H9 (cell line): Measurements from ENCODE around the gene UGT1A3. TPM values are rescaled to one million over a fixed set of nuclear protein-coding genes. Genes with fewer than 3 reads are reported as not detected.

ENCODE experiments used
- DNase-seq: peaks from one replicate; pipeline ENCODE4 v3.0.0-alpha.2; 2017
- H2AFZ ChIP-seq: one replicate; pipeline ENCODE4 v1.6.1; 2013; ENCODE audit warnings: mild to moderate bottlenecking, low read length, control low read depth, moderate library complexity
- H2AK5ac ChIP-seq: 2 replicates; pipeline ENCODE4 v1.6.1; 2013; ENCODE audit warnings: low read length, control low read depth, mixed read lengths; ENCODE audit not compliant: insufficient read length
- H2BK120ac ChIP-seq: one replicate; pipeline ENCODE4 v1.6.1; 2013; ENCODE audit warnings: low read depth, mild to moderate bottlenecking, low read length, control low read depth, inconsistent platforms; ENCODE audit not compliant: poor library complexity, severe bottlenecking
- H2BK12ac ChIP-seq: 2 replicates; pipeline ENCODE4 v1.6.1; 2013; ENCODE audit warnings: low read length, control low read depth, mixed read lengths, low read depth; ENCODE audit not compliant: insufficient read length
- H2BK15ac ChIP-seq: 2 replicates; pipeline ENCODE4 v1.6.1; 2013; ENCODE audit warnings: low read depth, low read length, control low read depth
- H2BK20ac ChIP-seq: one replicate; pipeline ENCODE4 v1.6.1; 2013; ENCODE audit warnings: low read depth, mild to moderate bottlenecking, low read length, control low read depth, inconsistent platforms; ENCODE audit not compliant: poor library complexity, severe bottlenecking
- H2BK5ac ChIP-seq: 2 replicates; pipeline ENCODE4 v1.6.1; 2013; ENCODE audit warnings: low read length, control low read depth, mixed read lengths; ENCODE audit not compliant: insufficient read length
- H3K14ac ChIP-seq: 2 replicates; pipeline ENCODE4 v1.6.1; 2013; ENCODE audit warnings: low read length, control low read depth; ENCODE audit not compliant: insufficient read depth
- H3K18ac ChIP-seq: 2 replicates; pipeline ENCODE4 v1.6.1; 2013; ENCODE audit warnings: low read depth, mild to moderate bottlenecking, mixed read lengths, low read length, control low read depth; ENCODE audit not compliant: insufficient read length
- H3K23ac ChIP-seq: 2 replicates; pipeline ENCODE4 v1.6.1; 2013; ENCODE audit warnings: low read length, control low read depth, mixed read lengths, low read depth; ENCODE audit not compliant: insufficient read length
- H3K23me2 ChIP-seq: 2 replicates; pipeline ENCODE4 v1.6.1; 2013; ENCODE audit warnings: low read depth, mild to moderate bottlenecking, mixed read lengths, low read length, control low read depth; ENCODE audit not compliant: insufficient read length, poor library complexity, severe bottlenecking
- H3K27ac ChIP-seq: 2 replicates; pipeline ENCODE4 v1.5.1; 2013; ENCODE audit warnings: low read length, control low read depth, mixed read lengths, low read depth; ENCODE audit not compliant: insufficient read length
- H3K27me3 ChIP-seq: 2 replicates; pipeline ENCODE4 v1.6.1; 2013; ENCODE audit warnings: low read length, control low read depth, inconsistent platforms; ENCODE audit not compliant: insufficient read depth
- H3K4ac ChIP-seq: 2 replicates; pipeline ENCODE4 v1.6.1; 2013; ENCODE audit warnings: low read depth, mild to moderate bottlenecking, control low read depth, inconsistent platforms, low read length, moderate library complexity
- H3K4me1 ChIP-seq: 2 replicates; pipeline ENCODE4 v1.6.1; 2013; ENCODE audit warnings: low read length, control low read depth, inconsistent platforms; ENCODE audit not compliant: insufficient read depth
- H3K4me2 ChIP-seq: 2 replicates; pipeline ENCODE4 v1.6.1; 2013; ENCODE audit warnings: low read length, control low read depth, mixed read lengths; ENCODE audit not compliant: insufficient read length, insufficient read depth
- H3K56ac ChIP-seq: 2 replicates; pipeline ENCODE4 v1.6.1; 2013; ENCODE audit warnings: low read depth, mild to moderate bottlenecking, mixed read lengths, low read length, control low read depth; ENCODE audit not compliant: insufficient read length
- H3K79me1 ChIP-seq: 2 replicates; pipeline ENCODE4 v1.6.1; 2013; ENCODE audit warnings: low read depth, mild to moderate bottlenecking, moderate library complexity, low read length, control low read depth, inconsistent platforms; ENCODE audit not compliant: insufficient read depth, poor library complexity, severe bottlenecking
- H3K79me2 ChIP-seq: 2 replicates; pipeline ENCODE4 v1.6.1; 2013; ENCODE audit warnings: low read length, control low read depth, inconsistent platforms; ENCODE audit not compliant: insufficient read depth
- H3K9ac ChIP-seq: 2 replicates; pipeline ENCODE4 v1.6.1; 2013; ENCODE audit warnings: low read length, control low read depth, mixed read lengths; ENCODE audit not compliant: insufficient read length; ENCODE audit errors: extremely low read depth
- H3K9me3 ChIP-seq: one replicate; pipeline ENCODE4 v1.6.1; 2013; ENCODE audit warnings: low read depth, low read length, inconsistent platforms; ENCODE audit not compliant: control insufficient read depth
- H3T11ph ChIP-seq: one replicate; pipeline ENCODE4 v1.6.1; 2013; ENCODE audit warnings: mild to moderate bottlenecking, low read length, control low read depth, inconsistent platforms
- H4K20me1 ChIP-seq: one replicate; pipeline ENCODE4 v1.6.1; 2013; ENCODE audit not compliant: control insufficient read depth, insufficient read length, insufficient read depth
- H4K5ac ChIP-seq: 2 replicates; pipeline ENCODE4 v1.6.1; 2013; ENCODE audit warnings: low read depth, mild to moderate bottlenecking, mixed read lengths, low read length, control low read depth; ENCODE audit not compliant: insufficient read length
- H4K8ac ChIP-seq: replicated peaks from 2 replicates; pipeline ENCODE4 v1.6.1; 2013; ENCODE audit warnings: low read length, control low read depth, mixed read lengths, low read depth; ENCODE audit not compliant: insufficient read length
- H4K91ac ChIP-seq: 2 replicates; pipeline ENCODE4 v1.6.1; 2013; ENCODE audit warnings: low read depth, mild to moderate bottlenecking, moderate library complexity, mixed read lengths, low read length, control low read depth; ENCODE audit not compliant: insufficient read length
- H3K27ac Mint-ChIP-seq, 3 experiments: 2 replicates in 2 of 3; 3 replicates in 1 of 3; pipeline ENCODE4 v1.8.0; 2020 to 2021; ENCODE audit warnings: mixed read lengths in 3 of 3, mild to moderate bottlenecking in 1 of 3, moderate library complexity in 1 of 3
- H3K27me3 Mint-ChIP-seq: 2 replicates; pipeline ENCODE4 v1.8.0; 2021; ENCODE audit warnings: low read depth, mild to moderate bottlenecking, moderate library complexity, mixed read lengths
- H3K36me3 Mint-ChIP-seq, 3 experiments: 2 replicates in 2 of 3; 3 replicates in 1 of 3; pipeline ENCODE4 v1.8.0; 2020 to 2021; ENCODE audit warnings: low read depth in 3 of 3, mixed read lengths in 3 of 3; ENCODE audit not compliant: insufficient read depth in 1 of 3
- H3K4me1 Mint-ChIP-seq, 2 experiments: 2 replicates each; pipeline ENCODE4 v1.8.0; 2020; ENCODE audit warnings: mixed read lengths in 2 of 2
- H3K4me3 Mint-ChIP-seq, 2 experiments: 2 replicates in 1 of 2; 3 replicates in 1 of 2; pipeline ENCODE4 v1.8.0; 2020 to 2021; ENCODE audit warnings: mild to moderate bottlenecking in 2 of 2, mixed read lengths in 2 of 2, moderate library complexity in 1 of 2
- H3K9me3 Mint-ChIP-seq, 2 experiments: 2 replicates in 1 of 2; 3 replicates in 1 of 2; pipeline ENCODE4 v1.8.0; 2020; ENCODE audit warnings: mild to moderate bottlenecking in 2 of 2, mixed read lengths in 2 of 2, moderate library complexity in 1 of 2
- WGBS: extraction: QIAGEN DNeasy Blood & Tissue Kit; methylation state at CpG from one replicate; pipeline ENCODE4 v1.1.7; 2013; ENCODE audit warnings: missing lambda C conversion rate, low lambda C conversion rate, mixed read lengths; ENCODE audit not compliant: insufficient read length; ENCODE audit errors: extremely low coverage; 5-methylcytosine and 5-hydroxymethylcytosine counted together
- total RNA-seq: library from RNA; stranded (reverse); gene quantifications from 2 replicates; pipeline ENCODE4 v1.2.1, GENCODE V29; 2021
- TF ChIP-seq, protein P1 (sequence below): fragments of 200-600 bp; sonication (generic); conservative IDR thresholded peaks from 3 replicates; pipeline ENCODE4 v1.8.0; 2021; ENCODE audit warnings: antibody characterized with exemption, mild to moderate bottlenecking

The UGT1A3 gene
- total RNA-seq, 1 experiment from 2014 or later = not detected

DNA sequence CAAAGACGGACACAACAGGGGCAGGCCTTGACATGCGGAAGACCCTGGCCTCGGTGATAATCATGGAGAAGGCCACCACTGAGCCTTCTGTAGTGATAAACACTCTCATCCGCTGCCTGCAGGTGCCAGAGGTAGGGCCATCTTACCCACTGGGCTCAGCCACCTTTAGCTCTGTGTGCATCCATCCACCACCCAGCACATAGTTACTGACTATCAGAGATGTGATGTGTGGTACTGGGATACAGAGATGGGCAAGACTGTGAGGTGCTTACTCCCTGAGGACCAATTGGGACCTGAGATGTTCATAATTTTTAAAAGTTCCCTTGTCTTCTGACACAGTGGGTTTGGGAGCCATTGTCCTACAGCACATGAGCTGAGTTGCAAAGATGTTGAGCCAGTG lies 50.9 kb downstream of the UGT1A3 start:
- H4K20me1 ChIP-seq = no peaks in the 10 kb centered on the region
- no peaks in the 10 kb centered on the region for H3K23me2 ChIP-seq
- no peaks in the 10 kb centered on the region for H3K27me3 ChIP-seq
- no peak for DNase-seq
- peaks cover 14 to 21% of the 10 kb centered on the region in 2 experiments; a peak in 4 of 5 replicates for H3K9me3 Mint-ChIP-seq
- no CpG with 5 or more reads among the region's 4 CpGs for WGBS
- H3K18ac ChIP-seq = no peak overlapping the region
- H3K14ac ChIP-seq = no peak overlapping the region; the same call in 1 of the 2 replicates
- TF ChIP-seq, protein P1, sequence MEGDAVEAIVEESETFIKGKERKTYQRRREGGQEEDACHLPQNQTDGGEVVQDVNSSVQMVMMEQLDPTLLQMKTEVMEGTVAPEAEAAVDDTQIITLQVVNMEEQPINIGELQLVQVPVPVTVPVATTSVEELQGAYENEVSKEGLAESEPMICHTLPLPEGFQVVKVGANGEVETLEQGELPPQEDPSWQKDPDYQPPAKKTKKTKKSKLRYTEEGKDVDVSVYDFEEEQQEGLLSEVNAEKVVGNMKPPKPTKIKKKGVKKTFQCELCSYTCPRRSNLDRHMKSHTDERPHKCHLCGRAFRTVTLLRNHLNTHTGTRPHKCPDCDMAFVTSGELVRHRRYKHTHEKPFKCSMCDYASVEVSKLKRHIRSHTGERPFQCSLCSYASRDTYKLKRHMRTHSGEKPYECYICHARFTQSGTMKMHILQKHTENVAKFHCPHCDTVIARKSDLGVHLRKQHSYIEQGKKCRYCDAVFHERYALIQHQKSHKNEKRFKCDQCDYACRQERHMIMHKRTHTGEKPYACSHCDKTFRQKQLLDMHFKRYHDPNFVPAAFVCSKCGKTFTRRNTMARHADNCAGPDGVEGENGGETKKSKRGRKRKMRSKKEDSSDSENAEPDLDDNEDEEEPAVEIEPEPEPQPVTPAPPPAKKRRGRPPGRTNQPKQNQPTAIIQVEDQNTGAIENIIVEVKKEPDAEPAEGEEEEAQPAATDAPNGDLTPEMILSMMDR = no peak
- no peak overlapping the region for H4K5ac ChIP-seq
- H3K79me2 ChIP-seq = no peaks in the 10 kb centered on the region
- H3K9me3 ChIP-seq = peaks cover 4% of the 10 kb centered on the region
- no peak overlapping the region for H3K27ac Mint-ChIP-seq
- no peak overlapping the region for H3K4me3 Mint-ChIP-seq
- no peak overlapping the region for H3K27ac ChIP-seq
- H3T11ph ChIP-seq = no peak overlapping the region
- H2BK20ac ChIP-seq = no peak overlapping the region
- H3K4me1 ChIP-seq = no peaks in the 10 kb centered on the region
- no peak overlapping the region for H2BK12ac ChIP-seq
- no peak overlapping the region for H3K9ac ChIP-seq
- no peak overlapping the region for H4K91ac ChIP-seq
- peaks cover 12% of the 10 kb centered on the region; the same call in 1 of the 2 replicates for H3K27me3 Mint-ChIP-seq
- no peak overlapping the region for H3K56ac ChIP-seq
- H3K4me2 ChIP-seq = no peak overlapping the region
- no peak overlapping the region for H2BK5ac ChIP-seq
- H3K79me1 ChIP-seq = no peaks in the 10 kb centered on the region
- H4K8ac ChIP-seq = no peak overlapping the region
- no peak overlapping the region for H3K23ac ChIP-seq
- H2BK120ac ChIP-seq = no peak overlapping the region
- H3K36me3 Mint-ChIP-seq = peaks cover 1 to 4% (median 3%) of the 10 kb centered on the region in 3 experiments; a peak in 4 of 7 replicates
- H3K4me1 Mint-ChIP-seq = no peaks in the 10 kb centered on the region
- no peak overlapping the region for H2AFZ ChIP-seq
- H2BK15ac ChIP-seq = no peak overlapping the region
- no peak overlapping the region for H3K4ac ChIP-seq
- H2AK5ac ChIP-seq = no peak overlapping the region
